H9 (cell line): ENCODE results near the gene VPS13A. TPM values are rescaled to one million over a fixed set of nuclear protein-coding genes. Genes with fewer than 3 reads are reported as not detected.
A peak's percentile ranks its signal among the peaks of the same experiment; 100 is the strongest.

Source experiments
- DNase-seq: peaks from one replicate; pipeline ENCODE4 v3.0.0-alpha.2; 2017
- H2AFZ ChIP-seq: one replicate; pipeline ENCODE4 v1.6.1; 2013; ENCODE audit warnings: mild to moderate bottlenecking, low read length, control low read depth, moderate library complexity
- H2AK5ac ChIP-seq: 2 replicates; pipeline ENCODE4 v1.6.1; 2013; ENCODE audit warnings: low read length, control low read depth, mixed read lengths; ENCODE audit not compliant: insufficient read length
- H2BK120ac ChIP-seq: one replicate; pipeline ENCODE4 v1.6.1; 2013; ENCODE audit warnings: low read depth, mild to moderate bottlenecking, low read length, control low read depth, inconsistent platforms; ENCODE audit not compliant: poor library complexity, severe bottlenecking
- H2BK12ac ChIP-seq: 2 replicates; pipeline ENCODE4 v1.6.1; 2013; ENCODE audit warnings: low read length, control low read depth, mixed read lengths, low read depth; ENCODE audit not compliant: insufficient read length
- H2BK15ac ChIP-seq: 2 replicates; pipeline ENCODE4 v1.6.1; 2013; ENCODE audit warnings: low read depth, low read length, control low read depth
- H2BK20ac ChIP-seq: one replicate; pipeline ENCODE4 v1.6.1; 2013; ENCODE audit warnings: low read depth, mild to moderate bottlenecking, low read length, control low read depth, inconsistent platforms; ENCODE audit not compliant: poor library complexity, severe bottlenecking
- H2BK5ac ChIP-seq: 2 replicates; pipeline ENCODE4 v1.6.1; 2013; ENCODE audit warnings: low read length, control low read depth, mixed read lengths; ENCODE audit not compliant: insufficient read length
- H3K14ac ChIP-seq: 2 replicates; pipeline ENCODE4 v1.6.1; 2013; ENCODE audit warnings: low read length, control low read depth; ENCODE audit not compliant: insufficient read depth
- H3K18ac ChIP-seq: 2 replicates; pipeline ENCODE4 v1.6.1; 2013; ENCODE audit warnings: low read depth, mild to moderate bottlenecking, mixed read lengths, low read length, control low read depth; ENCODE audit not compliant: insufficient read length
- H3K23ac ChIP-seq: 2 replicates; pipeline ENCODE4 v1.6.1; 2013; ENCODE audit warnings: low read length, control low read depth, mixed read lengths, low read depth; ENCODE audit not compliant: insufficient read length
- H3K23me2 ChIP-seq: 2 replicates; pipeline ENCODE4 v1.6.1; 2013; ENCODE audit warnings: low read depth, mild to moderate bottlenecking, mixed read lengths, low read length, control low read depth; ENCODE audit not compliant: insufficient read length, poor library complexity, severe bottlenecking
- H3K27ac ChIP-seq: 2 replicates; pipeline ENCODE4 v1.5.1; 2013; ENCODE audit warnings: low read length, control low read depth, mixed read lengths, low read depth; ENCODE audit not compliant: insufficient read length
- H3K27me3 ChIP-seq: 2 replicates; pipeline ENCODE4 v1.6.1; 2013; ENCODE audit warnings: low read length, control low read depth, inconsistent platforms; ENCODE audit not compliant: insufficient read depth
- H3K4ac ChIP-seq: 2 replicates; pipeline ENCODE4 v1.6.1; 2013; ENCODE audit warnings: low read depth, mild to moderate bottlenecking, control low read depth, inconsistent platforms, low read length, moderate library complexity
- H3K4me1 ChIP-seq: 2 replicates; pipeline ENCODE4 v1.6.1; 2013; ENCODE audit warnings: low read length, control low read depth, inconsistent platforms; ENCODE audit not compliant: insufficient read depth
- H3K4me2 ChIP-seq: 2 replicates; pipeline ENCODE4 v1.6.1; 2013; ENCODE audit warnings: low read length, control low read depth, mixed read lengths; ENCODE audit not compliant: insufficient read length, insufficient read depth
- H3K56ac ChIP-seq: 2 replicates; pipeline ENCODE4 v1.6.1; 2013; ENCODE audit warnings: low read depth, mild to moderate bottlenecking, mixed read lengths, low read length, control low read depth; ENCODE audit not compliant: insufficient read length
- H3K79me1 ChIP-seq: 2 replicates; pipeline ENCODE4 v1.6.1; 2013; ENCODE audit warnings: low read depth, mild to moderate bottlenecking, moderate library complexity, low read length, control low read depth, inconsistent platforms; ENCODE audit not compliant: insufficient read depth, poor library complexity, severe bottlenecking
- H3K79me2 ChIP-seq: 2 replicates; pipeline ENCODE4 v1.6.1; 2013; ENCODE audit warnings: low read length, control low read depth, inconsistent platforms; ENCODE audit not compliant: insufficient read depth
- H3K9ac ChIP-seq: 2 replicates; pipeline ENCODE4 v1.6.1; 2013; ENCODE audit warnings: low read length, control low read depth, mixed read lengths; ENCODE audit not compliant: insufficient read length; ENCODE audit errors: extremely low read depth
- H3K9me3 ChIP-seq: one replicate; pipeline ENCODE4 v1.6.1; 2013; ENCODE audit warnings: low read depth, low read length, inconsistent platforms; ENCODE audit not compliant: control insufficient read depth
- H3T11ph ChIP-seq: one replicate; pipeline ENCODE4 v1.6.1; 2013; ENCODE audit warnings: mild to moderate bottlenecking, low read length, control low read depth, inconsistent platforms
- H4K20me1 ChIP-seq: one replicate; pipeline ENCODE4 v1.6.1; 2013; ENCODE audit not compliant: control insufficient read depth, insufficient read length, insufficient read depth
- H4K5ac ChIP-seq: 2 replicates; pipeline ENCODE4 v1.6.1; 2013; ENCODE audit warnings: low read depth, mild to moderate bottlenecking, mixed read lengths, low read length, control low read depth; ENCODE audit not compliant: insufficient read length
- H4K8ac ChIP-seq: replicated peaks from 2 replicates; pipeline ENCODE4 v1.6.1; 2013; ENCODE audit warnings: low read length, control low read depth, mixed read lengths, low read depth; ENCODE audit not compliant: insufficient read length
- H4K91ac ChIP-seq: 2 replicates; pipeline ENCODE4 v1.6.1; 2013; ENCODE audit warnings: low read depth, mild to moderate bottlenecking, moderate library complexity, mixed read lengths, low read length, control low read depth; ENCODE audit not compliant: insufficient read length
- H3K27ac Mint-ChIP-seq, 3 experiments: 2 replicates in 2 of 3; 3 replicates in 1 of 3; pipeline ENCODE4 v1.8.0; 2020 to 2021; ENCODE audit warnings: mixed read lengths in 3 of 3, mild to moderate bottlenecking in 1 of 3, moderate library complexity in 1 of 3
- H3K27me3 Mint-ChIP-seq: 2 replicates; pipeline ENCODE4 v1.8.0; 2021; ENCODE audit warnings: low read depth, mild to moderate bottlenecking, moderate library complexity, mixed read lengths
- H3K36me3 Mint-ChIP-seq, 3 experiments: 2 replicates in 2 of 3; 3 replicates in 1 of 3; pipeline ENCODE4 v1.8.0; 2020 to 2021; ENCODE audit warnings: low read depth in 3 of 3, mixed read lengths in 3 of 3; ENCODE audit not compliant: insufficient read depth in 1 of 3
- H3K4me1 Mint-ChIP-seq, 2 experiments: 2 replicates each; pipeline ENCODE4 v1.8.0; 2020; ENCODE audit warnings: mixed read lengths in 2 of 2
- H3K4me3 Mint-ChIP-seq, 2 experiments: 2 replicates in 1 of 2; 3 replicates in 1 of 2; pipeline ENCODE4 v1.8.0; 2020 to 2021; ENCODE audit warnings: mild to moderate bottlenecking in 2 of 2, mixed read lengths in 2 of 2, moderate library complexity in 1 of 2
- H3K9me3 Mint-ChIP-seq, 2 experiments: 2 replicates in 1 of 2; 3 replicates in 1 of 2; pipeline ENCODE4 v1.8.0; 2020; ENCODE audit warnings: mild to moderate bottlenecking in 2 of 2, mixed read lengths in 2 of 2, moderate library complexity in 1 of 2
- CTCF ChIP-seq: fragments of 200-600 bp; sonication (generic); conservative IDR thresholded peaks from 3 replicates; pipeline ENCODE4 v1.8.0; 2021; ENCODE audit warnings: antibody characterized with exemption, mild to moderate bottlenecking
- WGBS: extraction: QIAGEN DNeasy Blood & Tissue Kit; methylation state at CpG from one replicate; pipeline ENCODE4 v1.1.7; 2013; ENCODE audit warnings: missing lambda C conversion rate, low lambda C conversion rate, mixed read lengths; ENCODE audit not compliant: insufficient read length; ENCODE audit errors: extremely low coverage; 5-methylcytosine and 5-hydroxymethylcytosine counted together
- total RNA-seq: library from RNA; stranded (reverse); gene quantifications from 2 replicates; pipeline ENCODE4 v1.2.1, GENCODE V29; 2021

Gene VPS13A
- total RNA-seq, 1 experiment from 2014 or later = 34.0 TPM

GRCh38 chr9:77433675-77434445 lies 256.5 kb downstream of the VPS13A start:
- Histone ChIP-seq H3K27me3 (no peaks in the 10 kb centered on the region), H3K79me1 (no peaks in the 10 kb centered on the region), H3K9ac (no peak overlapping the region), H3K79me2 (no peaks in the 10 kb centered on the region), H3K56ac (no peak overlapping the region), H3T11ph (no peak overlapping the region), H2BK12ac (no peak overlapping the region), H4K20me1 (no peaks in the 10 kb centered on the region), H2BK15ac (no peak overlapping the region), H2BK120ac (no peak overlapping the region), H3K23ac (no peak overlapping the region), H3K4me1 (no peaks in the 10 kb centered on the region; the same call in 1 of the 2 replicates), H2BK5ac (no peak overlapping the region), H3K14ac (no peak overlapping the region), H2AFZ (no peak overlapping the region), H2AK5ac (no peak overlapping the region), H3K4ac (no peak overlapping the region), H3K18ac (no peak overlapping the region), H3K4me2 (no peak overlapping the region), H3K23me2 (no peaks in the 10 kb centered on the region), H4K91ac (no peak overlapping the region), H3K9me3 (no peaks in the 10 kb centered on the region), H2BK20ac (no peak overlapping the region), H3K27ac (no peak overlapping the region), H4K5ac (no peak overlapping the region), H4K8ac (no peak overlapping the region)
- TF ChIP-seq CTCF = peak; percentile 99
- Mint-ChIP-seq H3K36me3 (0 out of 7 replicates have a peak, but pooled peaks cover 0 to 2% (median 0%) of the 10 kb centered on the region in 3 experiments), H3K27ac (peak overlapping the region in 1 of 3 experiments; percentile 57; a peak in 1 of 7 replicates), H3K27me3 (peaks cover 5% of the 10 kb centered on the region), H3K9me3 (peaks cover 0 to 1% of the 10 kb centered on the region in 2 experiments; a peak in 1 of 5 replicates), H3K4me3 (no peak overlapping the region), H3K4me1 (peaks cover 3 to 9% of the 10 kb centered on the region in 2 experiments)
- no CpG with 5 or more reads among the region's 21 CpGs for WGBS
- DNase-seq = peak; percentile 76
